KMS-11 (cell line): ENCODE data around the gene BRD2.

Experiments
- H2AFZ ChIP-seq: fragments of 200-600 bp; sonication (generic); 2 replicates; pipeline ENCODE4 v1.6.1; 2016; ENCODE audit warnings: antibody characterized with exemption, mixed run types, low read depth
- H3K27ac ChIP-seq: fragments of 200-600 bp; sonication (generic); 2 replicates; pipeline ENCODE4 v1.6.1; 2016; ENCODE audit warnings: mild to moderate bottlenecking, mixed run types
- H3K27me3 ChIP-seq: fragments of 200-600 bp; sonication (generic); 2 replicates; pipeline ENCODE4 v1.6.1; 2017; ENCODE audit warnings: mild to moderate bottlenecking, low read depth, mixed run types, moderate library complexity; ENCODE audit not compliant: insufficient read depth
- H3K36me3 ChIP-seq: fragments of 200-600 bp; sonication (generic); 2 replicates; pipeline ENCODE4 v1.6.1; 2017; ENCODE audit warnings: mild to moderate bottlenecking, mixed run types; ENCODE audit not compliant: insufficient read depth
- H3K4me1 ChIP-seq: fragments of 200-600 bp; sonication (generic); 2 replicates; pipeline ENCODE4 v1.6.1; 2016; ENCODE audit warnings: mild to moderate bottlenecking, low read depth, mixed run types; ENCODE audit not compliant: poor library complexity, severe bottlenecking
- H3K4me2 ChIP-seq: fragments of 200-600 bp; sonication (generic); 2 replicates; pipeline ENCODE4 v1.7.0; 2016; ENCODE audit warnings: mild to moderate bottlenecking, mixed run types
- H3K4me3 ChIP-seq: fragments of 200-600 bp; sonication (generic); IDR thresholded peaks from 2 replicates; pipeline ENCODE4 v1.6.1; 2017; ENCODE audit warnings: low read depth, low read length, mixed read lengths; ENCODE audit not compliant: insufficient read depth
- H3K79me2 ChIP-seq: fragments of 200-600 bp; sonication (generic); 2 replicates; pipeline ENCODE4 v1.6.1; 2016; ENCODE audit warnings: low read depth, mixed run types; ENCODE audit not compliant: insufficient read depth
- H3K9ac ChIP-seq: fragments of 200-600 bp; sonication (generic); 2 replicates; pipeline ENCODE4 v1.6.1; 2016; ENCODE audit warnings: mild to moderate bottlenecking, mixed run types
- H4K20me1 ChIP-seq: fragments of 200-600 bp; sonication (generic); 2 replicates; pipeline ENCODE4 v1.6.1; 2016; ENCODE audit warnings: mild to moderate bottlenecking, mixed run types; ENCODE audit not compliant: insufficient read depth
- CTCF ChIP-seq: fragments of 200-600 bp; sonication (generic); conservative IDR thresholded peaks from 2 replicates; pipeline ENCODE4 v1.6.1; 2017; ENCODE audit warnings: low read depth, mild to moderate bottlenecking, antibody characterized with exemption, low read length, moderate library complexity, mixed read lengths

Gene BRD2

GRCh38 chr6:33028220-33028849, 59.9 kb downstream of the BRD2 start:
- no peak overlapping the region for H3K4me2 ChIP-seq
- no peak for TF ChIP-seq CTCF

GRCh38 chr6:33029328-33030184, 61.2 kb downstream of the BRD2 start:
- no peak overlapping the region for H2AFZ ChIP-seq
- H3K4me1 ChIP-seq, result peaks cover 9% of the 10 kb centered on the region
- no peak for TF ChIP-seq CTCF
- H3K27ac ChIP-seq, result no peak overlapping the region
- no peak overlapping the region for H3K4me3 ChIP-seq
- H4K20me1 ChIP-seq, result no peaks in the 10 kb centered on the region
- no peaks in the 10 kb centered on the region for H3K79me2 ChIP-seq
- H3K36me3 ChIP-seq, result no peaks in the 10 kb centered on the region
- no peak overlapping the region for H3K9ac ChIP-seq
- H3K27me3 ChIP-seq, result no peaks in the 10 kb centered on the region
- H3K4me2 ChIP-seq, result no peak overlapping the region

More at GRCh38 chr6:33028220-33028849, 59.9 kb downstream of the BRD2 start:
- Histone ChIP-seq H3K4me3 (no peak overlapping the region), H3K27ac (no peak overlapping the region), H3K4me1 (peaks cover 9% of the 10 kb centered on the region), H3K27me3 (no peaks in the 10 kb centered on the region), H3K79me2 (no peaks in the 10 kb centered on the region), H3K36me3 (no peaks in the 10 kb centered on the region), H4K20me1 (no peaks in the 10 kb centered on the region), H3K9ac (no peak overlapping the region), H2AFZ (no peak overlapping the region)

GRCh38 chr6:33030245-33030644, 61.9 kb downstream of the BRD2 start:
- Histone ChIP-seq H2AFZ (no peak overlapping the region), H3K79me2 (no peaks in the 10 kb centered on the region), H3K4me2 (no peak overlapping the region), H3K27ac (no peak overlapping the region), H3K27me3 (no peaks in the 10 kb centered on the region), H3K4me3 (no peak overlapping the region), H3K4me1 (peaks cover 9% of the 10 kb centered on the region), H4K20me1 (no peaks in the 10 kb centered on the region), H3K9ac (no peak overlapping the region), H3K36me3 (no peaks in the 10 kb centered on the region)
- no peak for TF ChIP-seq CTCF
